NCI-H1417 treated with DMSO at 0.1 percent for 48 hours (cell line): ENCODE measurements around the gene ASPM.
"Not testable (repeated sequence)": the region's sequence is repeated elsewhere in the genome, so short reads cannot be mapped to it uniquely, and the experiment has no call there.

ENCODE experiments used
- DNase-seq: peaks from one replicate; lab custom pipeline; 2025; lab: John Stamatoyannopoulos, UW

Gene ASPM

GRCh38 chr1:197143276-197143675 is 3.2 kb downstream of the ASPM start:
- DNase-seq, result no peak

DNA sequence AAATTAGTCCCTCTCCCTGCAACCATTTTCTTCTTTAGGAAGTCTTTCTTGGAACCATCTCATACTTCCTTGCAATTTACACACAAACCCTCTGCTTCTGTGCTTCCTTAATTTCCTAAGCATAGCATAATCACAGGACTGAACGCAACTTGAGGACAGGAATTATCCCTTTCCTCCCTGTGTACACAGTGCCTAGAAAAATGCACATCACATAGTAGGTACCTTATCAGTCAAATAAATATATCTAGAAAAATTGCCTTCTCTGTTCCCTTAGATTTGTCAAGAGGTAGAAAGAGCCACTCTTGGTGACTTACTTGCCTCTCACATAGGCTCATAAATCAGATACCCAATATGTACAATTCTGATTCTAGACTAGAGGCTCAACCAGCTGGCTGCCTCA is 4.9 kb downstream of the ASPM start:
- DNase-seq, result no peak

- no peak for DNase-seq
Measured at GRCh38 chr1:197140121-197140520, 6.3 kb downstream of the ASPM start.

DNA sequence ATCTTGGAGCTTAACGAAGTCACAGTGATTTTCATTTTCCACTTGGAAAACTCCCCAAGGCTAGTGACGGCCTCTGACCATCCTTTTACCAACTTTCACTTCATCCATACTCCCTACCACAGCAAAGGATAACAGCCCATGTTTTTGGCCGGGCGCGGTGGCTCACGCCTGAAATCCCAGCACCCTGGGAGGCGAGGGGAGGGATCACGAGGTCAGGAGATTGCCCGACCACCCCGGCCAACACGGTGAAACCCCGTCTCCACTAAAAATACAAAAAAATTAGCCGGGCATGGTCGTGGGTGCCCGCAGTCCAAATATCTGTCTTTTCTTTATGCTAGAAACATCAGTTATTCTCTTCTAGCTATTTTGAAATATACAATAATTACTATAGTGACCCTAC is 7.3 kb downstream of the ASPM start:
- DNase-seq, result no peak

GRCh38 chr1:197137322-197137721 is 9.1 kb downstream of the ASPM start:
- no peak for DNase-seq

GRCh38 chr1:197130677-197131304 is 15.7 kb downstream of the ASPM start:
- no peak for DNase-seq

DNA sequence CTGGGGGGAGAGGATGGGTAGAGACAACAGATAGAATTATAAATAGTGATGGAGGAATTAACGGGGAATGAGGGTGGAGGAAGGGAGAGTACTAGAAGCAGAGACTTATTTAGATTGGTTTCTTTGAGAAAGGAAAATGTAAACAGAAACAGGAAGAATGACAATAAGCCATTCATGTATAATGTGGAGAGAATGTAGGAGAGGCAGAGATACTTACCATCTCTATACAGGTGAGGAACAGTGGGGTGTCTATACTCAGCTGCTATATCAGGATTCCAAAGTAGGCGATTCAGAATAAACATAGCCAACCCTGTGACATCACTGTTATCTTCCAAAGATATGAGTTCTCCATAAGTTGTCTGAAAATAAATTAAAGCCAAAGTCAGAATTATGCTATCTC is 16.8 kb downstream of the ASPM start:
- no peak for DNase-seq

DNA sequence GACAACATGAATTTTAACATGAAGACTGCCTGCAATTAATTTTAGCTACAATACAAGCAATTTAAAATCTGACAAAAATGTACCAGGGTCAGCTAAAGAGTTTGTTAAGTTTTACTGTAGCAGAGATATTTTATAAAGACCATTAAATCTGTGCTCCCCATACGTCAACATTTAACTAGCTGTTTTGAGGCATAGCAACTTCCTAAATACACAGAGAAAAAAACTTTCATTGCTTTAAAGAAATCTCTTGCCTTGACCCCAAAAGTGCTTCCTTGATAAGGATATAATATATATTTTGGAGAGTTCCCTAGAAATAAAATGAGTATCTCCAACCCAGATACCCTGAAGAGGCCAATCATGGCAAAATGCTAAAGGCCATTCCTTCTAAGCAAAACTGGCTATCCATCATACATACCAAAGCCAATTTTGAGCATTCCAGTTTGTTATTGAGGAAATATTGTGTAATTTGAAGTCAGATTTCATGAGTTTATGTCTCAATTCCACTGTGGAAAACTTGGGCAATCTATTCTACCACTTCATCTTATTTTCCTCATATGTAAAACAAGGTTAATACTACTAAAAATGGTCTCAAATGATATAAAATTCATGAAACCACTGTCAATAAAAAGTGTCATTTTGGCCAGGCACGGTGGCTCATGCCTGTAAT is 19.1 kb downstream of the ASPM start:
- DNase-seq, result no peak

DNA sequence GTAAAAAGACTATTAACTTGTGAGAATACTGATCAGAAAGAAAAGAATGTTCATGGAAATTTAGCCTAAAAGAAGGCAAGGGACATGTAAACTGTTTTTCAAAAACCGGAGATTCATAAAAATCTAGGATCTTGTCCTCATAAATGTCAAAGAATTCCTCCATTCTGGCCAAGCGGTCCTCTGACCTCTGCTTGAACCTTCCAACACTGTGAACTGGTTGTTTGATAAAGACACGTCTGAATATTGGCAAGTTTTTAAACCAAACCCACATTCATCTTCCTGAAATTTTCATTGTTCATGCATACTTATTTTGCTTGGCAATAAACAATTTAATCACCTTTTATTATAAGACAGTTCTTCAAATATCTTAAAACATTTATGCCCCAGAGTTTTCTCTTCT is 19.8 kb downstream of the ASPM start:
- DNase-seq, result no peak

GRCh38 chr1:197124376-197124775 is 22.1 kb downstream of the ASPM start:
- DNase-seq, result no peak

GRCh38 chr1:197116156-197116555 is 30.3 kb downstream of the ASPM start:
- no peak for DNase-seq

DNA sequence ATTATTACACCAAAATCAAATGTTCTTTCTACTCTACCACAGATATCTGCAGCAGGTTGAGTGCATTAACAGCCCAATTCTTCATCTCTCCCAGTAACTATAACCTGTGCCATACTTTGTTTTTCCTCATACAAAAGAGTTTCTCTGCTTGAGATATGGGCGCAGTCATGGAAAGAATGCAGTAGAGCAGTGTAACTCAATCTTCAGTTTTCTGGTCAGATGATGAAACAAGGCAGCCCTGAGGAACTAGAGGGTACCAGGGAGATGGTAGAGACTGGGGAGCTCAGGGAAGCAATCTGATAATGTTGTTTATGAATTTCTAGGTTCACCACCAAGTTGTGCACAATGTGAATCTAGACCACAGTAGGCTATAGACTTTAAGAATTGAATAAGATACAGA is 39.6 kb downstream of the ASPM start:
- no peak for DNase-seq

GRCh38 chr1:197103300-197103699 is 43.2 kb downstream of the ASPM start:
- no peak for DNase-seq

GRCh38 chr1:197101978-197102377 is 44.5 kb downstream of the ASPM start:
- DNase-seq, result no peak

DNA sequence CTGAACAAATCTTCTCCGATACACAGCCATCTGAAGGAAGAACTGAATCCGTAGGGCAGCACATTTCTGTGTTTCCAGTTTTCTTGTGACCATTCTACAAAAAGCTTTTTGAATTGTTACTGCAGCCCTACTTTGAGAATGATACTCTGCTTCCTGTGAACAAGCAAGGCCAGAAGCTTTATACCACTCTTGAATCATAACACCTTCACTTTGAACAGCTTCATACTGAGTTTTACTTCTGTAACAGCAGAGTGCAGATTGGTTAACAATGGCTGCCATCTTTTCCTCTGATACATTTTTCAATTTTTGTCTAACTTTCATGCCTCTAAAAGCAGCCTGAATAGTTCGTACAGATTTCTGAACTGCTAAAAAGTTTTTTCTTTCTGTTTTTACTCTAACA is 45.8 kb downstream of the ASPM start:
- DNase-seq, result no peak

DNA sequence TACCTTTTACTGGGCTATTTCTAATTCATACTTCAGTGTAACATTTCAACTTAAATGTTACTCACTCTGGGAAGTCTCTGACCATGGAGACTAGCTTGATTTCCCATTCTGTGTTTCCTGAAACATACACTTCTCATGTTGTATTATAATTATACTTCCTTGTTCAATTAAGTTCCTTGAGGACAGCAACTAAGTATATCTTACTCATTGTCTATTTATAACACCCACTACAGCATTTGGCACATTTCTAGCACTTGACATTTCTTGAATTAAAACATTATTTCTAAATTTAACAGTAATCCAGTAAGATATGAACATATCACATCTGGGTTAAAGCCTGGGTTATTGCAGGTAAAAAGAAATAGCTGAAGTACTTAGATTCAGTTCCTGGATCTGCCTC is 47.0 kb downstream of the ASPM start:
- no peak for DNase-seq

GRCh38 chr1:197096971-197097370 is 49.5 kb downstream of the ASPM start:
- not testable (repeated sequence) for DNase-seq

- no peak for DNase-seq
Measured at GRCh38 chr1:197096137-197096536, 50.3 kb downstream of the ASPM start.

DNA sequence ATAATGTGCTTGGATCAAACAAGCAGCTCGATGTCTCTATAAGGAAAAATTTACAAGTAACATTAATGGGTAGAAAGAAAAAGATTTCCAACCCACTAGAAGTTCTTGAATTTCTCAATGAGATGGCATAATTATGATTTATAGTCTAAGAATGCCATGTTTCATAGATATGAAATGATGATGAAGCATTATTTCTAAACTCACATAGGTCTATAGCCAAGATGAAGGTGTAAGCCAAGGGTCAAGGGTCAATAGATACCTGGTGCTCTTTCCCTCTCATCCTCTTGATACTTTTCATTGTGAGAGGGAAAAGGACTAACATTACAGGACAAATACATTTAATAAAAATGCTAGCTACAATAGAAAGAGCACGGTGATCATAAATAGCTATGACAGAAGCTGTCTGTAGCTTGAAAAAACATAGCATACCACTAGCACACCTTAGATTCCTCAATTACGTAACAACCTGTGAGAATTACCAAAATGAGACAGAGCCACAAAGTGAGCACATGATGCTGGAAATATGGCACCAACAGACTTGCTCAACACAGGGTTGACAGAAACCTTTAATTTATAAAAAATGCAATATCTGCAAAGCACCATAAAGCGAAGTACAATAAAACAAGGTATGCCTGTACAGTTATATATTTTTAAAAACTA is 53.1 kb downstream of the ASPM start:
- no peak for DNase-seq

DNA sequence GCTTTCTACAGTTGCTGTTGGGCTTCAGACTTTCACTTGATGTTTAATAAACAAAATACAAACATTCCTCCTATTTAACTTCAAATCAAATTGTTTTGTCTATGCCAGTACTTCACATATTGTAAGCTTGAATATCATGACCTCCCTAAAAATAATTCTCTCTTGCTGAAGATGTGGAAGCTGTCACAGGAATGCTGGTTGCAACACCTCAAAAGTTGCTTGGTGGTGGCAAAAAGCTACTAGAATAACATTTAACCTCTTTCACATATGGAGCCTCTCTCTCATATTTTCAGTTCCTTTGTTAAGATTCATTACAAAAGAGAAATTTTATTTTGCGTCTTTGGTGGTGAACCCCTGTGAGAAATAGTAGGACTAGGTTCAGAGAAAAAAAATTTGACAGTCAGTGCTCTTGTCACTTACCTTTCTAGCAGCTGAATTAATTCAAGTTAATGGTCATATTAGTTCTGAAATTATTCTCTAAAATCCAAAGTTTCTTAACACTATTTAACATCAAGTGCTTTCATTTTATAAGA is 53.9 kb downstream of the ASPM start:
- DNase-seq, result no peak

- DNase-seq, result no peak
Measured at GRCh38 chr1:197083474-197083873, 63.0 kb downstream of the ASPM start.

GRCh38 chr1:197081117-197081753 is 65.2 kb downstream of the ASPM start:
- no peak for DNase-seq

DNA sequence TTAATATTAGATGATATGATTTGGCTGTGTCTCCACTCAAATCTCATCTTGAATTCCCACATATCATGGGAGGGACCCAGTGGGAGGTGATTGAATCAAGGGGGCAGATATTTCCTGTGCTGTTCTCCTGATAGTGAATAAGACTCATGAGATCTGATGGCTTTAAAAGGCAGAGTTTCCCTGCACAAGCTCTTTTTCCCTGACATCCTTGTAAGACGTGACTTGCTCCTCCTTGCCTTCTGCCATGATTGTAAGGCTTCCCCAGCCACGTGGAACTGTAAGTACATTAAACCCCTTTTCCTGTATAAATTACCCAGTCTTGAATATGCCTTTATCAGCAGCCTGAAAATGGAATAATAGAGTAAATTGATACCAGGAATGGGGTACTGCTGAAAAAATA is 66.1 kb downstream of the ASPM start:
- DNase-seq, result no peak
